NOMO-1 treated with DMSO at 0.1 percent for 48 hours (cell line): Measurements from ENCODE around the gene MPI.
"Not testable (repeated sequence)": the region's sequence is repeated elsewhere in the genome, so short reads cannot be mapped to it uniquely, and the experiment has no call there.

Experiments
- DNase-seq: peaks from one replicate; lab custom pipeline; 2025; ENCODE audit not compliant: unreplicated experiment; lab: John Stamatoyannopoulos, UW

Gene MPI

GRCh38 chr15:74890665-74890960 lies 771 bp downstream of the MPI start:
- DNase-seq = no peak

GRCh38 chr15:74891469-74891868 lies 1.6 kb downstream of the MPI start:
- no peak for DNase-seq

- DNase-seq = no peak
These were observed 2.5 kb downstream of the MPI start for GRCh38 chr15:74892313-74892712.

- DNase-seq = no peak
These were observed 3.1 kb downstream of the MPI start for GRCh38 chr15:74892931-74893330.

GRCh38 chr15:74893627-74894026 lies 3.8 kb downstream of the MPI start:
- DNase-seq = no peak

GRCh38 chr15:74894383-74894782 lies 4.5 kb downstream of the MPI start:
- DNase-seq = not testable (repeated sequence)

- DNase-seq = no peak
These were observed 6.0 kb downstream of the MPI start for GRCh38 chr15:74895830-74896229.

GRCh38 chr15:74896316-74896715 lies 6.5 kb downstream of the MPI start:
- DNase-seq = no peak

GRCh38 chr15:74897300-74897701 lies 7.5 kb downstream of the MPI start:
- DNase-seq = no peak

- DNase-seq = peak; percentile 75
These were observed 11.8 kb downstream of the MPI start for GRCh38 chr15:74901612-74902063.

- no peak for DNase-seq
These were observed 12.6 kb downstream of the MPI start for GRCh38 chr15:74902295-74903075.

- no peak for DNase-seq
These were observed 13.8 kb downstream of the MPI start for GRCh38 chr15:74903676-74904075.

- no peak for DNase-seq
These were observed 14.5 kb downstream of the MPI start for GRCh38 chr15:74904190-74904805.

GRCh38 chr15:74906067-74906449 lies 16.2 kb downstream of the MPI start:
- DNase-seq = peak; percentile 17

- DNase-seq = peak; percentile 86
These were observed 16.8 kb downstream of the MPI start, which contains the start of gene FAM219B for GRCh38 chr15:74906450-74907162. FAM219B (minus strand) TSS chr15:74906851; CDS start chr15:74906800, 51 bp downstream.

GRCh38 chr15:74907163-74907870 lies 17.5 kb downstream of the MPI start:
- DNase-seq = no peak

- no peak for DNase-seq
These were observed 18.8 kb downstream of the MPI start for GRCh38 chr15:74908635-74909034.

- no peak for DNase-seq
These were observed 23.2 kb downstream of the MPI start for GRCh38 chr15:74913041-74913440.

- not testable (repeated sequence) for DNase-seq
These were observed 24.0 kb downstream of the MPI start for GRCh38 chr15:74913799-74914198.

- no peak for DNase-seq
These were observed 27.8 kb downstream of the MPI start for GRCh38 chr15:74917676-74918075.

GRCh38 chr15:74920456-74920855 lies 30.6 kb downstream of the MPI start:
- DNase-seq = no peak
